Activated CD4-positive, alpha-beta memory T cell treated with anti-CD3 and anti-CD28 coated beads for 36 hours (primary cell): ENCODE data around the gene MGAT5. TPM values are rescaled to one million over a fixed set of nuclear protein-coding genes. Genes with fewer than 3 reads are reported as not detected.

Experiments used
- CTCF ChIA-PET: fragments of 350-600 bp; sonication (Branson Sonifier 250); formaldehyde crosslinking; loops from one replicate; lab custom pipeline; 2021; ENCODE audit warnings: antibody characterized with exemption, inconsistent platforms; lab: Charles Lee
- POLR2A ChIA-PET: fragments of 350-600 bp; sonication (Branson Sonifier 250); formaldehyde crosslinking; loops from one replicate; lab custom pipeline; 2021; ENCODE audit warnings: antibody characterized with exemption; lab: Charles Lee
- DNase-seq: peaks from one replicate; pipeline ENCODE4 v3.0.0-alpha.2; 2020
- H3K27ac Mint-ChIP-seq: one replicate; pipeline ENCODE4 v1.8.0; 2021; ENCODE audit warnings: mixed read lengths
- H3K27me3 Mint-ChIP-seq: one replicate; pipeline ENCODE4 v1.8.0; 2021; ENCODE audit warnings: mixed read lengths
- H3K36me3 Mint-ChIP-seq: one replicate; pipeline ENCODE4 v1.8.0; 2021; ENCODE audit warnings: mixed read lengths
- H3K4me1 Mint-ChIP-seq: one replicate; pipeline ENCODE4 v1.8.0; 2021; ENCODE audit warnings: low read depth, mixed read lengths
- H3K4me3 Mint-ChIP-seq: one replicate; pipeline ENCODE4 v1.8.0; 2021; ENCODE audit warnings: mild to moderate bottlenecking, mixed read lengths
- H3K9me3 Mint-ChIP-seq: one replicate; pipeline ENCODE4 v1.8.0; 2021; ENCODE audit warnings: mixed read lengths
- intact Hi-C: fragments of 100-400 bp; cut with micrococcal nuclease; formaldehyde crosslinking; loops from one replicate; pipeline ENCODE4 v1.15.1; 2023
- total RNA-seq, 2 experiments: library from RNA; stranded (reverse); gene quantifications; one replicate each; pipeline ENCODE4 v1.2.3, GENCODE V29; 2021

MGAT5 gene
- total RNA-seq, 2 experiments from 2014 or later, result 33.6 to 38.3 TPM

DNA sequence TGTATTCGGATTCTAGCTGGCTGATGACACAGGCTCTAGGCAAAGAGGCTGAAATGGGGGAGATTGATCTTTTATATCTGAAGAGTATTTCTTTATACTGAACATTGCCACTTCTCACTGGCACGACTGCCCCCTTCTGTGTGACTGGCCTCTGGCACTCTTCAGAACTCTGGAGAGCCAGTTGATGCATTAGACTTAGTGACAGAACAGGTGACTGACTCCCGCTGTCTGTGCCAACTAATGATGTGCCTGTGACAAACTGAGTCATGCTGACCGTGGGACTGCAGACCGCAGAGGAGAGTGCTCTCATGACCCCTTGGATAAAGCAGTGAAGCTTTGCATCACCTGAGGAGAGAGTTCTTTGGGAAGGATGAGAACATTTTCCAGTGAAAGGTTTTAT is 14.4 kb downstream of the MGAT5 start:
- ChIA-PET CTCF (interaction anchor here (1.8 kb wide), 1 partner anchor 150 kb away, joined by 4 read pairs; no protein-coding TSS in a partner anchor), POLR2A (no interaction called here)
- Mint-ChIP-seq H3K27ac (no peak overlapping the region), H3K4me1 (peaks cover 28% of the 10 kb centered on the region), H3K9me3 (no peaks in the 10 kb centered on the region), H3K4me3 (no peak overlapping the region), H3K27me3 (no peaks in the 10 kb centered on the region), H3K36me3 (peaks cover 14% of the 10 kb centered on the region)
- intact Hi-C loops, result no loop called here
- DNase-seq, result no peak

DNA sequence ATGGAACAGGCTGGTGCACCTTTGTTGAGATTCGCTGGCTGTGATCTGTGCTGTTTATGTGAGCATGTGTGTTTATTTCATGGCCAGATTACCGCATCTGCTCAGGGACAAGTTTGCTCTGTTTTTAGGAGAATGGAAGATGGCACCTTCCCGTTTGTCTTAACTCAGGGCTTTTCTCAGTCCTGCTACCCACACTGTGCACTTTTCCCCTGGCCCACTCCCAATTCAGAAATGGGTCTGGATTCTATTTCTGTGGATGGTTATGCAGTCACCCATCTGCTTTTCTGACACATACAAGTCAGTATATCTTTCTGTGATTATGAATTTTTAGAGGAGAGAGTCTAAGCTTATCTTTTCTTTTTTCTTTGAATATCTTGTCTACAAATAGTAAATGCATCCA is 15.4 kb downstream of the MGAT5 start:
- Mint-ChIP-seq H3K9me3 (no peaks in the 10 kb centered on the region), H3K27me3 (no peaks in the 10 kb centered on the region), H3K4me3 (no peak overlapping the region), H3K27ac (no peak overlapping the region), H3K36me3 (peaks cover 14% of the 10 kb centered on the region), H3K4me1 (peaks cover 28% of the 10 kb centered on the region)
- ChIA-PET POLR2A (no interaction called here), CTCF (interaction anchor here (1.8 kb wide), 1 partner anchor 151 kb away, joined by 4 read pairs; no protein-coding TSS in a partner anchor)
- intact Hi-C loops, result no loop called here
- no peak for DNase-seq

DNA sequence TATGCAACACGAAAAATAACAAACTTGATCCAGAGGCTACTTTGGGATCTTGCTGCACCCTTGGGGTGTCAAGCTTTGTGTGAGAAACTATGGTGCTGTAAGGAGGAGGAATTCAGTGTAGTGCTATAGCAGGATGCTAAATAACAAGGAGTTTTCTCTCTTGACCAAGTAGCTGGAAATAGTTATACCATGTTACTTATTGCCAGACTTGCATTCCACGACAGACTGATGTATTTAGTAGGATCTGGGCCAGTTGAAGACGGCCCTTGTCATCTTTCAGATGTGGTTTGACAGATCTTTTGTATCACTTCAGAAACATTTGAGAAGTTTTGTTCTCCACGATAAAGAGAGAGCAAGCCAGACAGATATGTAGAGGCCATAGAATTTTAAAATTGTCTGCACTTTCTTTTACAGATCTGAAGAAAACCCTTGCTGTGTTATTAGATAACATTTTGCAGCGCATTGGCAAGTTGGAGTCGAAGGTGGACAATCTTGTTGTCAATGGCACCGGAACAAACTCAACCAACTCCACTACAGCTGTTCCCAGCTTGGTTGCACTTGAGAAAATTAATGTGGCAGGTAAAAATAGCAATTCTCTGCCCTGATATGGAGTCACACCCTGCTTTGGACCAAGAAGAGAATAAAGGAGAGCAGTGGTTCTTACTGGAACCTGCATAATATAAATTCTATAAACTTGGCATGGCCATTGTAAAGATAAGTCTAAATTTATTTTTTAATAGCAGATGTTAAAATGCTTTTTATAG is 16.3 kb downstream of the MGAT5 start:
- intact Hi-C loops, result no loop called here
- H3K27ac Mint-ChIP-seq, result no peak overlapping the region
- H3K36me3 Mint-ChIP-seq, result peaks cover 15% of the 10 kb centered on the region
- no peaks in the 10 kb centered on the region for H3K27me3 Mint-ChIP-seq
- ChIA-PET CTCF (no interaction called here), POLR2A (no interaction called here)
- H3K4me3 Mint-ChIP-seq, result no peak overlapping the region
- no peaks in the 10 kb centered on the region for H3K9me3 Mint-ChIP-seq
- H3K4me1 Mint-ChIP-seq, result peaks cover 31% of the 10 kb centered on the region
- DNase-seq, result no peak

DNA sequence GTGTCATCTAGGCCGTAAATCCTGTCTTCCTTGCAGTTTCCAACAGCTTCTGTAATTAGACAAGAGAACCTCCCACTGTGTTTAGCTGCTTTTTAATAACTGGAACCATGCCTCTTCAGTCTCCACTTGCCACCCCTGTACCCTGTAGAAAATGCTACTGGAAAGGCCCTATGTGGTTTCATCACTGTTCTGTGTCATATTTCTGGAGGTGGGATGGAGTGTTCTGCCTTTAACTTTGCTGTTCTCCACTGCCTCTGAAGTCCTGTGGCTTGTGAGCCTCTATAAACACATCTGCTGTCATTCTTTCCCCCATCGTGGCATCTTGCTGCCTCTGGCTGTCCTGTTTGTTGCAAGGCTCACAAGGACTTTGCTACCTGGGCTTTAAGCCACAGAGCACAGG is 17.9 kb downstream of the MGAT5 start:
- intact Hi-C loops, result no loop called here
- no peak for DNase-seq
- ChIA-PET CTCF (no interaction called here), POLR2A (no interaction called here)
- Mint-ChIP-seq H3K36me3 (peaks cover 19% of the 10 kb centered on the region), H3K9me3 (no peaks in the 10 kb centered on the region), H3K4me1 (peaks cover 34% of the 10 kb centered on the region), H3K27ac (no peak overlapping the region), H3K27me3 (no peaks in the 10 kb centered on the region), H3K4me3 (no peak overlapping the region)

DNA sequence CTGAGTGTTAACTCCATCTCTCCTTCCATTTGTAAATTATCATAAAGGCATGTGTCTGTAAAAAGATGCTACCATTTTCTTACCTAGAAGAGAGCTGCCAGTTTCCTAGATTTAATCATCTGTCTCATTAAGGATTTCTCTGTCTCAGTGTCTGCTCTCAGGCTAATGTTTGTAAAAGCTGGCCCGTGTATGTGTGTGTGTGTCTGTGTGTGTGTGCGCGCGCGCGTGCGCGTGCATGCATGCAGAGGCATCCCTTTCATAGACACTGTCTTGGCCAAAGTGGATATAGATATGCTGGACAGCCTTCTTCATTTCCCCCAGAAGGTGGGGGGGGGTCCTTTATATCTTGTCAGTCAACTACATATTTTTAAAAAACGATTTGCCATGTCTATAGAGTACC is 18.9 kb downstream of the MGAT5 start:
- H3K36me3 Mint-ChIP-seq, result peaks cover 24% of the 10 kb centered on the region
- H3K27ac Mint-ChIP-seq, result no peak overlapping the region
- H3K4me3 Mint-ChIP-seq, result no peak overlapping the region
- no peak for DNase-seq
- ChIA-PET POLR2A (no interaction called here), CTCF (no interaction called here)
- intact Hi-C loops, result no loop called here
- H3K4me1 Mint-ChIP-seq, result peaks cover 36% of the 10 kb centered on the region
- H3K9me3 Mint-ChIP-seq, result no peaks in the 10 kb centered on the region
- no peaks in the 10 kb centered on the region for H3K27me3 Mint-ChIP-seq

DNA sequence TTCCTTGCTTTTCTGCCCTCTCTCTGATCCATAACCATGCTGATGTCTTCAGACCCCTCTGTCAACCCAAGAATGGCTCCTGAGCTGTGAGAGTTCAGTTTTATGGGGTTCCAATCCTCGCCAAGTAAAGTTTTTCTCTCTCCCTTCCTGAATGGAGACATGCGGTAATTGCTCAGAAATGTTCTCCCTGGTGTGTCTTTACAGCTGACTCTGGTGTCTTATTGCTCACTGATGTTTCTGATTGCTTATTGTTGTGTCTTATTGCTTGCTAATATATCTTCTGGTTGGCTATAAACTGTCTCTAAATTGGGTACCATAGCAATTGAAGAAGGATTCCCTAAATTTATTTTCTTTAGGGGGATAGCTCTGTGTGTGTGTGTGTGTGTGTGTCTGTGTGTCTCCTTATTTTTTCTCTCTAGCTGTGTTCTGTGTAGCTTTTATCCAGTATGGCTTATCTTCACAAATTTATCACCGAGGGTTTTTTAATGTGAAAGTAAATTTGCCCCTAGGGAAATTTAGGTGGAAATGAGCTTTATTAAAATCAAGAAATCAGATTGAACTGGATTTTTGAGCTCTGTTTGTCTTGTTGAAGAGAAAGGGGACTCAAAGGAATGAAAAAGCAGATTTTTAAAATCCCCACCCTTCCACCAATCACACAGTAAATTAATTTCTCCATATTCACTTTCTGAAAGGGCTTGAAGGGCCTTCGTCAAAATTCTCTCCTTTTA is 19.5 kb downstream of the MGAT5 start:
- ChIA-PET CTCF (no interaction called here), POLR2A (no interaction called here)
- DNase-seq, result no peak
- Mint-ChIP-seq H3K4me1 (peaks cover 34% of the 10 kb centered on the region), H3K9me3 (no peaks in the 10 kb centered on the region), H3K36me3 (peaks cover 25% of the 10 kb centered on the region), H3K27ac (no peak overlapping the region), H3K27me3 (no peaks in the 10 kb centered on the region), H3K4me3 (no peak overlapping the region)
- intact Hi-C loops, result no loop called here

DNA sequence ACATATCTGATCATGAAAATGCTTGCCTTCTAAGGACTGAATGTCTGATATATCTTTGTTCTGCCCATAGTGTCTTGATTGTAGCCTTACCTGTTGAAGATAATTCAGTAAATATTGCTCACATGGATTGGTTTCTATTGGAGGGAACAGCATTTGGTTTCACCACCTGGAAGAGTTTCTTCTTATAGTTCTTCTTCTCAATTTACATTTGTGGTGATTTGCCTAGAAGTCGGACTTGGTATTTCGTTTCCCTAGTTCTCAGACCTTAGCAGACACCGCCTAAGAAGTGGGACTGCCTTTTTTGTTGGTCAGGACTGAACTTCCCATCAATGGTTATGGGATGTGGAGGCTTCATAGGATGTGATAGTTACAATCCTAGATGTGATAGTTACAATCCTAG is 20.2 kb downstream of the MGAT5 start:
- no peak overlapping the region for H3K4me3 Mint-ChIP-seq
- intact Hi-C loops, result no loop called here
- ChIA-PET POLR2A (no interaction called here), CTCF (no interaction called here)
- H3K4me1 Mint-ChIP-seq, result peaks cover 37% of the 10 kb centered on the region
- H3K27me3 Mint-ChIP-seq, result no peaks in the 10 kb centered on the region
- no peak overlapping the region for H3K27ac Mint-ChIP-seq
- H3K36me3 Mint-ChIP-seq, result peaks cover 31% of the 10 kb centered on the region
- no peaks in the 10 kb centered on the region for H3K9me3 Mint-ChIP-seq
- DNase-seq, result no peak

DNA sequence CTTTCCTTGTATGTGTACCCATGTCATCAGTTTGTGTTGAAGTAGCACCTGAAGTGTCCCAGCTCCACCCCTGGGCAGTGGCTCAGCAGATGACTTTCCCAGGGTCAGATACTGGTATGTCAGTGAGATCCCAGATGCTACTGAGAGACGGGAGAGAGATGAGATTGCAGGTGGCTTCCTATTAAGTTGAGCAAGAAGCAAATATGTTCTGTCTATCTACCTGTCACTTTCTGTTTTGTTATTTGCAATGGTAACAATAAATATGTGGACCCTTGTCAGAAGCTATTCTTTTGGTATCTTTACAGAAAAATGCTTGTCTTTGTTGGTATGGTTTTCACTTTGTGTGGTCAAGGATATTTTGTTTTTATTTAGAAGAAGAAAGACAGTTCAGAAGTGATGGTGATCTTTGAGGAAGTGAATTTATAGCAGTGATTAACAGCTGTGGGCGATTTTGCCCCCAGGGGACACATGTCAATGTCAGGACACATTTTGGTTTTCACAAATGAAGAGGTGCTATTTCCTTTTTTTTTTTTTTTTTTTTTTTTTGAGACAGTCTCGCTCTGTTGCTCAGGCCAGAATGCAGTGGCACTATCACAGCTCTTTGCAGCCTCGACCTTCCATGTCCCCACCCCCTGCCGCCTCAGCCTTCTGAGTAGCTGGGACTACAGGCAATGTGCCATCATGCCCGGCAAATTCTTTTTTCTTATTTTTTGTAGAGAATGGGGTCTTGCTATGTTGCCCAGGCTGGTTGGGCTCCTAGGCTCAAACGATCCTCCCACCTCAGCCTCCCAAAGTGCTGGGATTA is 21.4 kb downstream of the MGAT5 start:
- H3K27ac Mint-ChIP-seq, result no peak overlapping the region
- DNase-seq, result no peak
- CTCF ChIA-PET, result no interaction called here
- H3K36me3 Mint-ChIP-seq, result peaks cover 26% of the 10 kb centered on the region
- intact Hi-C loops, result no loop called here
- no peak overlapping the region for H3K4me3 Mint-ChIP-seq
- peaks cover 31% of the 10 kb centered on the region for H3K4me1 Mint-ChIP-seq
- no peaks in the 10 kb centered on the region for H3K27me3 Mint-ChIP-seq
- H3K9me3 Mint-ChIP-seq, result no peaks in the 10 kb centered on the region
- POLR2A ChIA-PET, result no interaction called here

DNA sequence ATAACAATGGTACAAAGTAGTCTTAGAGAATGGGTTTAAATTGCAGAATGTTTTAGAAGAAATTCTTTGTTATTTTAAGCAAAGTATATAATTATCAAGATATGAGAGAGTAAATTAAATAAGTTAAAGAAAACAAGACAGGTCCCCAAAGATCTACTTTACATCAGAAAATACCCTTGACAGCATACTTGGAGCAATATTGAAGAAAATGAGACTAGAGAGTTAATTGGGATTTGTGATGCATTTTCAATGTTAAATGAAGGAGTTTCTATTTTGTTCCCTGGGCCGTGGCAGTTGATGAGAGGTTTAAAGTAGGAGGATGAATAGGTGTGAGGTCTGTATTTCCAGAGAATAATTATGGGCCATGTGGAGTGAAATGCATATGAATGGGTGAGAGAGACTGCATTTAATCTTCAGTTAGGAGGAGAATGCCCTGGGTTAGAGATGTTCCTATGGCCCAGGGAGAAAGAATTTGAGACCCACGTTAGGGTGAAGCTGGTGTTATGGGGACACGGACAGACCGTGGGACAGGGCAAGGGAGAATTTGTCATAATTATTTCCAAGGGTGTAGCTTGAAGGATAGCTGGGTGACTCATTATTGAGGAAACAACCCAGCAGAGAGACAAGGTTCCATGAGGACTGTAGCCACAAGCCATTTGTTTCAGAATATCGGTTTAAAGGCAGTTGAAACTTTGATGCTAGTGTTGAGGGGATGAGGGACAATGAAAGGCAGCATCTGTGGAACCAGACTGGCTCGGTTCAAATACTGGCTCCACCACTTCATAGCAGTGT is 22.7 kb downstream of the MGAT5 start:
- POLR2A ChIA-PET, result no interaction called here
- intact Hi-C loops, result no loop called here
- peaks cover 22% of the 10 kb centered on the region for H3K36me3 Mint-ChIP-seq
- DNase-seq, result no peak
- H3K27me3 Mint-ChIP-seq, result no peaks in the 10 kb centered on the region
- no peaks in the 10 kb centered on the region for H3K9me3 Mint-ChIP-seq
- H3K4me1 Mint-ChIP-seq, result peaks cover 36% of the 10 kb centered on the region
- CTCF ChIA-PET, result no interaction called here
- no peak overlapping the region for H3K4me3 Mint-ChIP-seq
- H3K27ac Mint-ChIP-seq, result no peak overlapping the region

DNA sequence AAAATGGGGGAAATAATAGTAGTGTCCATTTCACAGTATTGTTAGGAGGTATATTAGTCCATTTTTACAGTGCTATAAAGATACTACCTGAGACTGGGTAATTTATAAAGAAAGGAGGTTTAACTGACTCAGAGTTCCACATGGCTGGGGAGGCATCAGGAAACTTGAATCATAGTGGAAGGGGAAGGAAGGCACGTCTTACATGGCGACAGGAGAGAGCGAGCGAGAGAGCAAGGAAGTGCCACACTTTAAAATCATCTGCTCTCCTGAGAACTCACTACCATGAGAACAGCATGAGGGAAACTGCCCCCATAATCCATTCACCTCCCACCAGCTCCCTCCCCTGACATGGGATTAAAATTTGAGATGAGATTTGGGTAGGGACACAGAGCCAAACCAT is 23.4 kb downstream of the MGAT5 start:
- H3K36me3 Mint-ChIP-seq, result peaks cover 18% of the 10 kb centered on the region
- H3K27ac Mint-ChIP-seq, result no peak overlapping the region
- no peaks in the 10 kb centered on the region for H3K27me3 Mint-ChIP-seq
- intact Hi-C loops, result no loop called here
- peaks cover 36% of the 10 kb centered on the region for H3K4me1 Mint-ChIP-seq
- CTCF ChIA-PET, result no interaction called here
- POLR2A ChIA-PET, result no interaction called here
- H3K9me3 Mint-ChIP-seq, result no peaks in the 10 kb centered on the region
- no peak overlapping the region for H3K4me3 Mint-ChIP-seq
- DNase-seq, result no peak

DNA sequence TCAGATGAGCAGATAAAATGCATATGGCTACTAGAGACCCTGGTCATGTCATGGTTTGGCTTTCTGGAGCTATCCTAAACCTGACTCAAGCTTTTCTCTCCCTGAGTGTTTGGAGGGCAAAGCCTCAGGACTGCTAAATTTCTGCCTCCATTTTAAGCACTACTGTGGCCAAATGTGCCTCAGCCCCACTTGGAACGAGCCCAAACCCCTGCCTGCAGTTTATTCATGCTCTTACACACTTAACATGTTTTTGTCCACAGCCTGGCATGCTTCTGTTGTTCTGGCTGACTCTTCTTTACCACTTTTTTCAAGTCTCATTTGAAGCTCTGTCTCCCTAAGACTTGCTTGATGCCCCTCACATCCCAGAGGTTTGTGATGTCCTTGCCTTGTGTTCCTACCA is 24.7 kb downstream of the MGAT5 start:
- H3K4me3 Mint-ChIP-seq, result no peak overlapping the region
- H3K27ac Mint-ChIP-seq, result no peak overlapping the region
- H3K27me3 Mint-ChIP-seq, result no peaks in the 10 kb centered on the region
- peaks cover 18% of the 10 kb centered on the region for H3K36me3 Mint-ChIP-seq
- no peak for DNase-seq
- H3K4me1 Mint-ChIP-seq, result peaks cover 45% of the 10 kb centered on the region
- no peaks in the 10 kb centered on the region for H3K9me3 Mint-ChIP-seq
- ChIA-PET POLR2A (no interaction called here), CTCF (interaction anchor here (0.6 kb wide), 1 partner anchor 427 kb away, joined by 3 read pairs; no protein-coding TSS in a partner anchor)
- intact Hi-C loops, result no loop called here
